GM13976 (cell line): ENCODE measurements around the gene AFF2.

Source experiments
- DNase-seq: peaks from one replicate; pipeline ENCODE4 v3.0.0; 2012; ENCODE audit warnings: low spot score
- in situ Hi-C: fragments of 300-500 bp; cut with MboI; formaldehyde crosslinking; loops from one replicate; pipeline ENCODE4 v1.12.0; 2022; ENCODE audit warnings: low sequenced_read_pairs, mixed read lengths, inconsistent platforms; ENCODE audit not compliant: unreplicated experiment
- TF ChIP-seq, protein P1 (sequence below): IDR thresholded peaks from 2 replicates; pipeline ENCODE4 v1.5.1; 2012; ENCODE audit warnings: borderline replicate concordance, mild to moderate bottlenecking; ENCODE audit not compliant: insufficient read depth; ENCODE audit errors: extremely low read depth, missing control alignments, control extremely low read depth

Gene AFF2

DNA sequence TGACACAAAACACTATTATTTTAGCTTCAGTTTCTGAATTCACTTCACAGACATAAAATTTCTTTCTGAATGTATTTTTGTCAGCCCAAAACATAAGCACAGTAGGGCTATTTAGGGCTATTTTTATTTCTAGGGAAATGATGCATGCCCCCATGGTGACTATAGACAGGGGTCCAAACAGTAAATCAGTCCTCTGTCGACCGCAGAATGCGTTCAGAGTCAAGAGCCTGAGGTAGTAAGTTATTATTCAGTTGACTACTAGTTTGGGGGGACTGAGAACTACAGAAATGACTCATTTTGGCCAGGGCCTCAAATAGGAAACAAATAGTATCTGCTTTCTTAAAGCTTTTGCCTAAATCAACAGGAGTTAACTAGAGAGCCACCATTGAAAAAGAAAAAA, 414.4 kb downstream of the AFF2 start:
- in situ Hi-C loops: no loop called here
- DNase-seq: peak; percentile 55
- TF ChIP-seq, protein P1, sequence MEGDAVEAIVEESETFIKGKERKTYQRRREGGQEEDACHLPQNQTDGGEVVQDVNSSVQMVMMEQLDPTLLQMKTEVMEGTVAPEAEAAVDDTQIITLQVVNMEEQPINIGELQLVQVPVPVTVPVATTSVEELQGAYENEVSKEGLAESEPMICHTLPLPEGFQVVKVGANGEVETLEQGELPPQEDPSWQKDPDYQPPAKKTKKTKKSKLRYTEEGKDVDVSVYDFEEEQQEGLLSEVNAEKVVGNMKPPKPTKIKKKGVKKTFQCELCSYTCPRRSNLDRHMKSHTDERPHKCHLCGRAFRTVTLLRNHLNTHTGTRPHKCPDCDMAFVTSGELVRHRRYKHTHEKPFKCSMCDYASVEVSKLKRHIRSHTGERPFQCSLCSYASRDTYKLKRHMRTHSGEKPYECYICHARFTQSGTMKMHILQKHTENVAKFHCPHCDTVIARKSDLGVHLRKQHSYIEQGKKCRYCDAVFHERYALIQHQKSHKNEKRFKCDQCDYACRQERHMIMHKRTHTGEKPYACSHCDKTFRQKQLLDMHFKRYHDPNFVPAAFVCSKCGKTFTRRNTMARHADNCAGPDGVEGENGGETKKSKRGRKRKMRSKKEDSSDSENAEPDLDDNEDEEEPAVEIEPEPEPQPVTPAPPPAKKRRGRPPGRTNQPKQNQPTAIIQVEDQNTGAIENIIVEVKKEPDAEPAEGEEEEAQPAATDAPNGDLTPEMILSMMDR: no peak

DNA sequence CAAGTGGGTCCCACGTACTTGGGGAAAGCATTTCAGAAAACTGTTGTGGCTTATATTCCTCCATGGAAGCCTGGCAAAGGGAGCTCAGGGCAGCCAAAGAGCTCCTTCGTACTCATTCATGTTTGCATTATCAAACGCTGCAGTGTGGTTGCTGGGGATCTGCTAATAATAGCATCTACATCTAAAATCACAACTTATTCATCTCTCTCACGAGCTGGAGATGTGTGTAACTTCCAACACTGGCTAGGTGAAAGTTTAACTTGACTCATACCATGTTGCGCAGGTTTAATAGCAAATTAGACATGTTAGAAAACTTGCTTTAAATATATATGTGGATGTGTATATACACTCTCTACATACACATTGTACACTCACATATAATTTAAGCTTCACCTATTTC, 415.1 kb downstream of the AFF2 start:
- in situ Hi-C loops: no loop called here
- peak; percentile 7 for DNase-seq
- TF ChIP-seq, protein P1: no peak

DNA sequence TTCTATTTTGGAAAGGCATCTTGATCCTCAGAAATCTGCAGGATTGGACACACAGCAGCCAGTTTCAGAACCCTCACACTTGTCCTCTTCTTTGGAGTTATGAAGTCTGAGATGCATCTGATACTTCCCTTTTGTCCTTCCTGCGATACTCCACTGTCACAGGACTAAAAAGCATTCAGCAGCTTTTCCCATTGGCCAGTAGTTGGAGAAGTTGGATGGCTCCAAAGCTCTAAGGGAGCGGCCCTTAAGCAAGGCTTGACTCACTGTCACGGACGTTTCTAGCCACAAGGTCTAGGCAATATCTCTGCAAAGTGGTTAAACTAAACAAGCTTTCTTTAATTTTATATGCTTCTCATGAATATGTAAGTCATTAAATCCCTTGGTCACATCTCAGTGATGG, 417.0 kb downstream of the AFF2 start:
- no peak for DNase-seq
- in situ Hi-C loops: no loop called here
- TF ChIP-seq, protein P1: no peak

DNA sequence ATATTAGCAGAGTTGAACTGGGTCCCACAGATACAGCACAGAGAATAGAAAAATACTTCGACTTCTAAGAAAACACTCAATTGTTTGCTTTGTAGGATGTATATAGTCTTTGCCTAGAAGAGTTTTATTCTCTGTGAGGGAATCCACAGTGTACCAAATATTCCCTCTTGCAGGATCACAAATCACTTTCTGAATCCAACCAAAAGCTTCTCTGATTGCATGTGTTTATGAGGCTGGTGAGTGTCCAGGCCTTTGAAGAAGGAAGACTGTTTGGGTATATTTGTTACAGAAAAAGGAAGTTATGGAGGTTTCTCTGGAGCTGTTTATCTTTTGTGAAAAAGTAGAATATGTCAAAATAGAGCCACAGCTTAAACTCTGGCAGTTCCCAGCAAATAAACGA, 423.2 kb downstream of the AFF2 start:
- TF ChIP-seq, protein P1: no peak
- in situ Hi-C loops: no loop called here
- DNase-seq: no peak

DNA sequence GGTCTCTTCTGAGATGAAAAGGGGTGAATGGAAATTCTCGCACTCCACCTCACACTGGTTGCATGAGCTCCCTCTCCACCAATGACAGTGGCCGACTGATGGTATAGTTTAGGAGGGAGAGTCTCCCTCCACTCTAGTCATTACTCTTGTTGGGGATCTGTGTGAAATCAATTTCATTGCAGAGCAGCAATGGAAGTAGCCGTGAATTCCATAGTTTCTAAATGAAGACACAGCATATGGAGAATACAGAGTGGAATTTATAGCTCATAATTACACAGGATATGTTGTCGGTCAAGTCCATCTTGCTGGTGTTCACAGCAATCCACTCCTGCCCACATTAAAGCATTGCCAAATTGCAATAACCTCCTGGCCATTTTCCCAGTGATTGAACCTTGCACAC, 426.0 kb downstream of the AFF2 start:
- TF ChIP-seq, protein P1: no peak
- DNase-seq: no peak
- in situ Hi-C loops: no loop called here

DNA sequence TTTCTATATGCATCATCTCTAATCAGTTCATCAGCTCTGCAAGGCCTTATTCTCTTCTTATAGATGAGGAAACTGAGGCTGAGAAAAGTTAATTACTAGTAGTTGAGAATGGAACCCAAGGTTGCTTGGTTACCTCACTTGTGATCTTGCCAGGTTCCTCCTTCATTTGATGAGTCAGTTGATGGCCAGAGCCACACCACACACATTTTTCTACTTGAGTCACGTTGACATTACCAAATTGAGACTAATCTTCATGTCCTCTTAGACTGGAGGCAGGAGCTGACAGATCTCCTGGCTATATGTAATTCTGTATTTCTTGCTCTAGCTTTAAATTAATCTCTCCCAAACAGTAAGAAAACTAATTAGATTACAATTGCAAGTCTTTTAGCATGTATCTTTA, 428.4 kb downstream of the AFF2 start:
- TF ChIP-seq, protein P1: no peak
- DNase-seq: no peak
- in situ Hi-C loops: no loop called here

DNA sequence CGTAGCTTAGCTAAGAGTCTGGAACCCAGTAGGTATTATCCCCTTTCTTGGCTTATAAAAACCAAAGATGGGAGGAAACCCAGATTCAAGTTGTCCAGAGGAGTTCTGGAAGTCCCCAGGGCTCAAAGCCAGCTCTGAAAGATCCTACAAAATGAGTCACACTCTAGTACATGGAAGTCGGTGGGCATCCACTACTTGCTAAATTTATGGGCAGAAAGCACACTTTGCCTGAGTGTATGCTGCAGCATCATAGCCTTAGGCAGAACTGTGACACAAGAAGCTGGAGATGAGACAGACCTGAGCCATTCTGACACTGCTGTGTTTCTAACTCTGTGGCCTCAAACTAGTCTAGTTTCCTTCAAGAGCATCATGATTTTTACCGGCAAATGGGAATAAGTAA, 429.3 kb downstream of the AFF2 start:
- in situ Hi-C loops: no loop called here
- TF ChIP-seq, protein P1: no peak
- no peak for DNase-seq
